Measurements from ENCODE around the gene ZNF74. TPM values are rescaled to one million over a fixed set of nuclear protein-coding genes. Genes with fewer than 3 reads are reported as not detected.

ZNF74 gene
- total RNA-seq, 1 experiment from 2014 or later: 6.1 TPM

GRCh38 chr22:20420157-20420842 lies 26.3 kb downstream of the ZNF74 start:
- DNase-seq (ENCODE audit: low spot score): no peak

- DNase-seq (ENCODE audit: low spot score): no peak
Observed at GRCh38 chr22:20421507-20421874, 27.5 kb downstream of the ZNF74 start.

- peak; percentile 26 for DNase-seq (ENCODE audit: low spot score)
Observed at GRCh38 chr22:20422271-20423007, 28.5 kb downstream of the ZNF74 start.

GRCh38 chr22:20423008-20423905 lies 29.3 kb downstream of the ZNF74 start:
- DNase-seq (ENCODE audit: low spot score): no peak

GRCh38 chr22:20423906-20424551 lies 30.1 kb downstream of the ZNF74 start:
- DNase-seq (ENCODE audit: low spot score): no peak

GRCh38 chr22:20424568-20424931 lies 30.6 kb downstream of the ZNF74 start:
- DNase-seq (ENCODE audit: low spot score): no peak

- no peak for DNase-seq (ENCODE audit: low spot score)
Observed at GRCh38 chr22:20424932-20425565, 31.1 kb downstream of the ZNF74 start.

- no peak for DNase-seq (ENCODE audit: low spot score)
Observed at GRCh38 chr22:20425566-20426258, 31.8 kb downstream of the ZNF74 start.

GRCh38 chr22:20426259-20426615 lies 32.3 kb downstream of the ZNF74 start:
- no peak for DNase-seq (ENCODE audit: low spot score)

- no peak for DNase-seq (ENCODE audit: low spot score)
Observed at GRCh38 chr22:20427104-20427944, 33.4 kb downstream of the ZNF74 start.

- no peak for DNase-seq (ENCODE audit: low spot score)
Observed at GRCh38 chr22:20427945-20428417, 34.0 kb downstream of the ZNF74 start.

- no peak for DNase-seq (ENCODE audit: low spot score)
Observed at GRCh38 chr22:20428496-20429253, 34.7 kb downstream of the ZNF74 start.

- no peak for DNase-seq (ENCODE audit: low spot score)
Observed at GRCh38 chr22:20429254-20430100, 35.5 kb downstream of the ZNF74 start.

- DNase-seq (ENCODE audit: low spot score): no peak
Observed at GRCh38 chr22:20430101-20430719, 36.3 kb downstream of the ZNF74 start.

- DNase-seq (ENCODE audit: low spot score): no peak
Observed at GRCh38 chr22:20430720-20431510, 37.0 kb downstream of the ZNF74 start.

GRCh38 chr22:20431511-20432192 lies 37.7 kb downstream of the ZNF74 start:
- no peak for DNase-seq (ENCODE audit: low spot score)

Data from H4 (cell line).